ENCODE measurements around the gene NAV2. TPM values are rescaled to one million over a fixed set of nuclear protein-coding genes. Genes with fewer than 3 reads are reported as not detected.
A peak's percentile ranks its signal among the peaks of the same experiment; 100 is the strongest.

Gene NAV2
- total RNA-seq, 1 experiment from 2014 or later = 23.3 TPM

DNA sequence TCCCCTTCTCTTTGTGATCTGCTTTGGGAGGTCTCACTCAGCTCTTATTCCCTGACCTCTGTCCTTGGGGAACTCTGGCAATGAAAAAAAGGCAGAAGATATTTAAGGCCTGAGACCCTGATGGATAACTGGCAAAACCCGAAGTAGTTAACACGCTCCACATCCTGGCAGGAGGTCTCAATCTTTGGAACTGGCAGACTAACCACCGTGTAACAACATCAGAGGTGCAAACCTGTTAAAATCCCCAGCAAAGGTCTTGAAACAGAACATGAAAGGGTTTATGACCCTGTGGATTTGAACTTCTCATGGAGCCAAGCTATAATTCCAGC lies 287.3 kb downstream of the NAV2 start:
- H3K36me3 ChIP-seq (ENCODE audit: low read depth) = no peaks in the 10 kb centered on the region
- no peaks in the 10 kb centered on the region for H3K9me3 ChIP-seq (ENCODE audit: insufficient read depth, low read depth)
- DNase-seq = no peak
- no peak for TF ChIP-seq EZH2 (IDR thresholded peaks at IDR 0.05; ENCODE audit: low read depth)
- TF ChIP-seq, protein P1, sequence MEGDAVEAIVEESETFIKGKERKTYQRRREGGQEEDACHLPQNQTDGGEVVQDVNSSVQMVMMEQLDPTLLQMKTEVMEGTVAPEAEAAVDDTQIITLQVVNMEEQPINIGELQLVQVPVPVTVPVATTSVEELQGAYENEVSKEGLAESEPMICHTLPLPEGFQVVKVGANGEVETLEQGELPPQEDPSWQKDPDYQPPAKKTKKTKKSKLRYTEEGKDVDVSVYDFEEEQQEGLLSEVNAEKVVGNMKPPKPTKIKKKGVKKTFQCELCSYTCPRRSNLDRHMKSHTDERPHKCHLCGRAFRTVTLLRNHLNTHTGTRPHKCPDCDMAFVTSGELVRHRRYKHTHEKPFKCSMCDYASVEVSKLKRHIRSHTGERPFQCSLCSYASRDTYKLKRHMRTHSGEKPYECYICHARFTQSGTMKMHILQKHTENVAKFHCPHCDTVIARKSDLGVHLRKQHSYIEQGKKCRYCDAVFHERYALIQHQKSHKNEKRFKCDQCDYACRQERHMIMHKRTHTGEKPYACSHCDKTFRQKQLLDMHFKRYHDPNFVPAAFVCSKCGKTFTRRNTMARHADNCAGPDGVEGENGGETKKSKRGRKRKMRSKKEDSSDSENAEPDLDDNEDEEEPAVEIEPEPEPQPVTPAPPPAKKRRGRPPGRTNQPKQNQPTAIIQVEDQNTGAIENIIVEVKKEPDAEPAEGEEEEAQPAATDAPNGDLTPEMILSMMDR (conservative IDR thresholded peaks at IDR 0.05) = no peak
- no peak overlapping the region for H2AFZ ChIP-seq
- H3K27ac ChIP-seq = no peak overlapping the region
- no peak overlapping the region for H3K4me3 ChIP-seq
- no peaks in the 10 kb centered on the region for H3K79me2 ChIP-seq (ENCODE audit: low read depth)
- H3F3A ChIP-seq (ENCODE audit: insufficient read depth, low read depth) = peaks cover 29% of the 10 kb centered on the region; the same call in 1 of the 2 replicates
- no TSS peak for BruUV-seq (replicated peaks)
- H3K9me2 ChIP-seq (ENCODE audit: insufficient read depth) = no peaks in the 10 kb centered on the region
- no peaks in the 10 kb centered on the region for H4K20me1 ChIP-seq (ENCODE audit: insufficient read depth)
- H3K4me1 ChIP-seq (replicated peaks; ENCODE audit: insufficient read depth) = peaks cover 39% of the 10 kb centered on the region
- intact Hi-C loops (cut with micrococcal nuclease; ENCODE audit: unreplicated experiment) = no loop called here
- CTCF ChIA-PET = no interaction called here
- H3K27me3 ChIP-seq (ENCODE audit: insufficient read depth, low read depth) = no peaks in the 10 kb centered on the region
- no peak overlapping the region for H3K4me2 ChIP-seq
- POLR2A ChIA-PET (ENCODE audit: unreplicated experiment) = interaction anchor here (0.8 kb wide), 1 partner anchor 12 kb away, joined by 6 read pairs; no protein-coding TSS in a partner anchor

DNA sequence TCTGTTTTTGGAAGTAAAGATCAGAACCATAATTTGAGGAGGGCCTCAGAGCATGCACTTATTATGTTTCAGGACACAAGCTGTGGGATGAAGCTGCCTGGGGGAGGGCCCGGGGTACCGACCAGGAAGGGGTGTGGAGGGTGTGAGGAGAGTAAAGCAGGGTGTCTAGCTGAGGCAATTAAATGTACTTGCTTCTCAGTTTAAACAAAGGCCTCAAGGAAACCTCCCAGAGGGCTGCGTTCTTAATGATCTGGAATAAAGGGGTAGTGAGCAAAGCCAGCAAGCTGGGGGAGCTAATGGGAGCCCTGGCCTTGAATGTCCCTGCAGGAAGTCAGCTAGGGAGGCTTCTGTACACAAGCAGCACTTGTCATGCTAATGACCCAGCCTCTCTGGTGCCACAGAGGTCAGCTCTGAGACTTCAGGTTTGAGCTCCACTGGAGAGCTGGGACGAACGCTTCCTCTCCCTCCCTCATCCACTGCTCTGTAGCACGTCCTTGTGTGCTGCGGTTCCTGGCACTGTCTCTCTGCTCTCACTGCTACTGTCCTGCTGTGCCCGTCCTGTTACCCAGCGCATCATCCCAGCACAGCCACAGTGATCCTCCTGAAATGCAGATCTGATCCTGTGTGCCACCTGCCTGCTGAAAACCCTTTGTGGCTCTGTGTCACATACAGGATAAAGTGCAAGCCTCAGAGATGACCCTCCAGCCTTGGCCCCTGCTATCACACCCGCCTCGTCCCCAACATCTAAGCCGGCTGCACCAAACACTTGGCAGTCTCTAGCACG lies 287.9 kb downstream of the NAV2 start:
- Histone ChIP-seq H3F3A (ENCODE audit: insufficient read depth, low read depth) (peaks cover 25% of the 10 kb centered on the region; the same call in 1 of the 2 replicates), H3K27me3 (ENCODE audit: insufficient read depth, low read depth) (no peaks in the 10 kb centered on the region), H3K36me3 (ENCODE audit: low read depth) (no peaks in the 10 kb centered on the region), H3K4me2 (no peak overlapping the region), H4K20me1 (ENCODE audit: insufficient read depth) (no peaks in the 10 kb centered on the region), H3K9me2 (ENCODE audit: insufficient read depth) (no peaks in the 10 kb centered on the region), H3K4me1 (replicated peaks; ENCODE audit: insufficient read depth) (peaks cover 35% of the 10 kb centered on the region), H2AFZ (no peak overlapping the region), H3K79me2 (ENCODE audit: low read depth) (no peaks in the 10 kb centered on the region), H3K27ac (no peak overlapping the region), H3K4me3 (no peak overlapping the region), H3K9me3 (ENCODE audit: insufficient read depth, low read depth) (no peaks in the 10 kb centered on the region)
- no peak for TF ChIP-seq EZH2 (IDR thresholded peaks at IDR 0.05; ENCODE audit: low read depth)
- TF ChIP-seq, protein P1 (conservative IDR thresholded peaks at IDR 0.05) = no peak
- intact Hi-C loops (cut with micrococcal nuclease; ENCODE audit: unreplicated experiment) = no loop called here
- ChIA-PET POLR2A (ENCODE audit: unreplicated experiment) (no interaction called here), CTCF (no interaction called here)
- BruUV-seq (replicated peaks) = no TSS peak
- no peak for DNase-seq

DNA sequence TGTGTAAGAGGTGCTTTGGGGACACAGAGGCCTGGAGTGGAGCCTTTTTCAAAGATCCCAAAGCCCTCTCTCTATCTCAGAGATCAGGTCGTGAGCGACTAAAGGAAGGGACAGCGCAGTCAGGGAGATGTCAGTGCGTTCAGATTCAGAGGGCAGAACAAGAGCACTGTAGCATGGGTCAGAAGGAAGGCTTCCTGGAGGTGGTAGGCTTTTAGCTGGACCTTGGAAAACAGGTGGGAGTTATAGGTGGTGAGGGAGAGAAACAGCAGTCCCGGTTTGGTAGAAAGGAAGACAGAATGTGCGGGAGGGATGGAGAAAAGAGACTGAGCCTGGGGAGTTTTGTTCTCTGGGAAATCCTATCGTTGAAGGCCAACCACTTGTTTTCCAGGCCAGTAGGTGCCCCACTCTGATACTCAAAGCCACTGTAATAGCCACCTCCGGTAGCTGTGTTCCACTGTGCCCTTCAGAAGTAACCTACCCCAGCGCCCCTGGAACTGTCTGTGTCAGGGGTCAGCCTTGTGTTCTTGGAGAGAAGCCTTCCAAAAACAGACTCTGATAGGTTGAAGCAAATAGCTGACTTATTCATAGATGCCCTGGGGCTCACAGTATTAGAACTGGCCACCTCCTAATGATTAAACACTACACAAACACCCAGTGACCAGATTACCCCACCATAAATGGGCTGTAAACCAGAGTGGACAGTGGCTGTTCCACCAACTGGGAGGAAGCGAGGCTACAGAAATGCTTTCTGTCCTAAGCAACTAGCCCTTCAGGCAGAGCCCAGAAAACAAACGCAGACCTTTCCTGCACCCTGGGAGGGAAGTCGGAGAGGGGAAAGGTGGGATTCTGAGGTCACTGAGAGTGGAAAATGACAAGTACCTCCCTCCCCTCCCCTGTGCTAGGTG lies 289.9 kb downstream of the NAV2 start:
- Histone ChIP-seq H3K36me3 (ENCODE audit: low read depth) (no peaks in the 10 kb centered on the region), H3K9me3 (ENCODE audit: insufficient read depth, low read depth) (no peaks in the 10 kb centered on the region), H3K4me2 (peak overlapping the region; percentile 59), H3K4me1 (replicated peaks; ENCODE audit: insufficient read depth) (peaks cover 29% of the 10 kb centered on the region), H3K27me3 (ENCODE audit: insufficient read depth, low read depth) (no peaks in the 10 kb centered on the region), H3K4me3 (no peak overlapping the region), H2AFZ (no peak overlapping the region), H4K20me1 (ENCODE audit: insufficient read depth) (no peaks in the 10 kb centered on the region), H3K9me2 (ENCODE audit: insufficient read depth) (no peaks in the 10 kb centered on the region), H3K79me2 (ENCODE audit: low read depth) (no peaks in the 10 kb centered on the region), H3F3A (ENCODE audit: insufficient read depth, low read depth) (peaks cover 20% of the 10 kb centered on the region; the same call in 1 of the 2 replicates), H3K27ac (peak overlapping the region; percentile 78)
- CTCF ChIA-PET = no interaction called here
- TF ChIP-seq EZH2 (IDR thresholded peaks at IDR 0.05; ENCODE audit: low read depth) = no peak
- TF ChIP-seq, protein P1 (conservative IDR thresholded peaks at IDR 0.05) = no peak
- intact Hi-C loops (cut with micrococcal nuclease; ENCODE audit: unreplicated experiment) = no loop called here
- POLR2A ChIA-PET (ENCODE audit: unreplicated experiment) = no interaction called here
- no TSS peak for BruUV-seq (replicated peaks)
- peak in 1 of 2 experiments; percentile 76 for DNase-seq

Measured in PC-9 (cell line).